Activated naive CD4-positive, alpha-beta T cell treated with anti-CD3 and anti-CD28 coated beads, Interleukin-2, amount 50 U/mL, for 72 hours (primary cell): ENCODE results near the gene CPNE6. TPM values are rescaled to one million over a fixed set of nuclear protein-coding genes. Genes with fewer than 3 reads are reported as not detected.

Source experiments
- ATAC-seq, 2 donors: fragments of 150-1000 bp; cut with Tn5 transposase; 2 replicates each; pipeline ENCODE4 v1.10.0; 2021; ENCODE audit warnings: mild to moderate bottlenecking in 2 of 2, moderate library complexity in 2 of 2
- DNase-seq, 2 donors: peaks; one replicate each; pipeline ENCODE4 v3.0.0; 2021 to 2022; ENCODE audit warnings: low spot score in 2 of 2
- H3K27ac Mint-ChIP-seq, 2 donors: one replicate each; pipeline ENCODE4 v1.8.0; 2022; ENCODE audit warnings: mild to moderate bottlenecking in 2 of 2, mixed read lengths in 2 of 2
- H3K36me3 Mint-ChIP-seq, 2 donors: one replicate each; pipeline ENCODE4 v1.8.0; 2022; ENCODE audit warnings: mixed read lengths in 2 of 2
- H3K9me3 Mint-ChIP-seq, 2 donors: one replicate each; pipeline ENCODE4 v1.8.0; 2022; ENCODE audit warnings: mixed read lengths in 2 of 2
- total RNA-seq, 2 donors: library from RNA; stranded (reverse); gene quantifications; one replicate each; pipeline ENCODE4 v1.2.3, GENCODE V29; 2022

The CPNE6 gene
- total RNA-seq, 2 donors from 2014 or later: 0.14 TPM; not detected in 1

DNA sequence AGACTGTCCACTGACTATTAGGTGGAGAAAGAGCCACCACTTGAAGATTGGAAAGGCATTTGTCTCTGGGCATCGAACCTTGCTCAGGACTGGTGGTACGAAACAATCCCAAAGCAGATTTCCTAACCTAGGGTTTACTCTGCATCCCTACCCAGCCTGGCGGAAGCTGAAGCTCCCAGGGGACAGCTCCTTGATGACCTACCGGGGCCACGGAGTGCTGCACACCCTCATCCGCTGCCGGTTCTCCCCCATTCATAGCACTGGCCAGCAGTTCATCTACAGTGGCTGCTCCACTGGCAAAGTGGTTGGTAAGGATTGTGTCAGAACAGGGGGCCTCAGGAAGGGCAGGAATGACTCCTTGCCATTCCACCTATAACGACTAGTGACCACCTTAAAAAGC lies 49.8 kb downstream of the CPNE6 start:
- ATAC-seq (no peak), DNase-seq (no peak)
- peaks cover 19 to 35% of the 10 kb centered on the region in 2 donors for H3K36me3 Mint-ChIP-seq
- no peak overlapping the region for H3K27ac Mint-ChIP-seq
- H3K9me3 Mint-ChIP-seq: no peaks in the 10 kb centered on the region

DNA sequence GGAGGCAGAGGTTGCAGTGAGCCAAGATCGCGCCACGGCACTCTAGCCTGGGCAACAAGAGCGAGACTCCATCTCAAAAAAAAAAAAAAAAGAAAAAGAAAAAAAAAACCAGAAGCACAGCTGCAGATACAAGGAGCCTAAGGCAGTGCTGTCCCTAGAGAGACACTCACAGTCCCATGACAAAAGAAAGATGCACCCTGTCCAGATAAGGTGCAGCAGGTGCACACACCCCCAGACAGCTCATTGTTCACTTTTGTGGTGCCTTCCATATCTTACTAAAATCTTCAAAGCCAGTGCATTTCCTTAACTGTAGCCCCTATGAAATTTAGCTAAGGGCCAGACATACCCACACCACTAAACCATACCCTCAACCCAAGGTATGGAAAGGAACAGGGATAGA lies 51.1 kb downstream of the CPNE6 start:
- Mint-ChIP-seq H3K27ac (no peak overlapping the region), H3K9me3 (no peaks in the 10 kb centered on the region), H3K36me3 (peaks cover 11 to 23% of the 10 kb centered on the region in 2 donors)
- DNase-seq (no peak), ATAC-seq (no peak)

GRCh38 chr14:24122898-24123297 lies 51.5 kb downstream of the CPNE6 start:
- ATAC-seq (peak in 1 of 2 donors; percentile 16), DNase-seq (no peak)
- H3K36me3 Mint-ChIP-seq: peaks cover 11 to 18% of the 10 kb centered on the region in 2 donors
- H3K27ac Mint-ChIP-seq: peak overlapping the region in 1 of 2 donors; percentile 73
- no peaks in the 10 kb centered on the region for H3K9me3 Mint-ChIP-seq

GRCh38 chr14:24123424-24124417 lies 52.4 kb downstream of the CPNE6 start:
- peak overlapping the region in 1 of 2 donors; percentile 50 for H3K27ac Mint-ChIP-seq
- peak in 1 of 2 donors; percentile 36 for ATAC-seq
- H3K36me3 Mint-ChIP-seq: peaks cover 6 to 10% of the 10 kb centered on the region in 2 donors

GRCh38 chr14:24126939-24127338 lies 55.6 kb downstream of the CPNE6 start:
- ATAC-seq (no peak), DNase-seq (no peak)
- H3K36me3 Mint-ChIP-seq: no peaks in the 10 kb centered on the region
- no peak overlapping the region for H3K27ac Mint-ChIP-seq
- H3K9me3 Mint-ChIP-seq: no peaks in the 10 kb centered on the region

More at GRCh38 chr14:24123424-24124417, 52.4 kb downstream of the CPNE6 start:
- H3K9me3 Mint-ChIP-seq: no peaks in the 10 kb centered on the region
- DNase-seq: no peak

GRCh38 chr14:24127673-24128072 lies 56.3 kb downstream of the CPNE6 start:
- H3K27ac Mint-ChIP-seq: no peak overlapping the region
- ATAC-seq: no peak

More at GRCh38 chr14:24127673-24128072, 56.3 kb downstream of the CPNE6 start:
- Mint-ChIP-seq H3K9me3 (no peaks in the 10 kb centered on the region), H3K36me3 (no peaks in the 10 kb centered on the region)
- no peak for DNase-seq

Other genes starting within 250 kb of the CPNE6 start
- 10 to 100 TPM; 14.8 to 17.6 TPM for gene DHRS4, start 117.8 kb upstream of the CPNE6 start, total RNA-seq
- gene DHRS4L2, start 82.6 kb upstream of the CPNE6 start, total RNA-seq: 10 to 100 TPM; 13.5 to 22.1 TPM
- 1 to 10 TPM; 2.1 to 6.7 TPM for gene CARMIL3, start 19.6 kb upstream of the CPNE6 start, total RNA-seq
- 10 to 100 TPM; 40.9 to 89.2 TPM for gene PCK2, start 22.7 kb downstream of the CPNE6 start, total RNA-seq
- gene DCAF11, start 43.2 kb downstream of the CPNE6 start, total RNA-seq: 100 to 1,000 TPM in 1 of 2 donors, 10 to 100 TPM in 1; 66.7 to 146 TPM
- 1 to 10 TPM; 2.9 to 4.8 TPM for gene NRL, start 43.4 kb downstream of the CPNE6 start, total RNA-seq
- 1 to 10 TPM in 1 of 2 donors, under 1 TPM in 1; 0.49 to 2.2 TPM for gene FITM1, start 59.1 kb downstream of the CPNE6 start, total RNA-seq
- gene PSME1, start 64.6 kb downstream of the CPNE6 start, total RNA-seq: 100 to 1,000 TPM; 355 to 401 TPM
- 10 to 100 TPM; 36.8 to 64.2 TPM for gene EMC9, start 70.0 kb downstream of the CPNE6 start, total RNA-seq
- gene PSME2, start 75.0 kb downstream of the CPNE6 start, total RNA-seq: 100 to 1,000 TPM; 452 to 507 TPM
- 10 to 100 TPM; 81.5 to 90.7 TPM for gene RNF31, start 75.9 kb downstream of the CPNE6 start, total RNA-seq
- 100 to 1,000 TPM; 183 to 227 TPM for gene IRF9, start 89.7 kb downstream of the CPNE6 start, total RNA-seq
- gene REC8, start 100.5 kb downstream of the CPNE6 start, total RNA-seq: 10 to 100 TPM; 36.4 to 48.7 TPM
- gene IPO4, start 117.3 kb downstream of the CPNE6 start, total RNA-seq: 10 to 100 TPM; 37.5 to 67.6 TPM
- gene TM9SF1, start 123.9 kb downstream of the CPNE6 start, total RNA-seq: 10 to 100 TPM; 24.6 to 29.3 TPM
- gene TSSK4, start 134.1 kb downstream of the CPNE6 start, total RNA-seq: under 1 TPM; 0.27 to 0.41 TPM
- gene CHMP4A, start 141.9 kb downstream of the CPNE6 start, total RNA-seq: 10 to 100 TPM; 69.2 to 74.2 TPM
- gene MDP1, start 144.5 kb downstream of the CPNE6 start, total RNA-seq: 1 to 10 TPM; 5.5 to 7.4 TPM
- gene NEDD8, start 160.8 kb downstream of the CPNE6 start, total RNA-seq: 100 to 1,000 TPM; 172 to 210 TPM
- 100 to 1,000 TPM in 1 of 2 donors, 10 to 100 TPM in 1; 62.6 to 106 TPM for gene GMPR2, start 161.4 kb downstream of the CPNE6 start, total RNA-seq
- 100 to 1,000 TPM in 1 of 2 donors, 10 to 100 TPM in 1; 80.0 to 101 TPM for gene TINF2, start 171.1 kb downstream of the CPNE6 start, total RNA-seq
- 10 to 100 TPM in 1 of 2 donors, 1 to 10 TPM in 1; 7.9 to 31.6 TPM for gene TGM1, start 191.6 kb downstream of the CPNE6 start, total RNA-seq
- 10 to 100 TPM; 58.6 to 67.0 TPM for gene RABGGTA, start 200.0 kb downstream of the CPNE6 start, total RNA-seq
- 10 to 100 TPM; 13.3 to 17.7 TPM for gene DHRS1, start 228.2 kb downstream of the CPNE6 start, total RNA-seq
- gene NOP9, start 228.3 kb downstream of the CPNE6 start, total RNA-seq: 10 to 100 TPM; 30.5 TPM
- 10 to 100 TPM in 1 of 2 donors, 1 to 10 TPM in 1; 6.9 to 17.0 TPM for gene CIDEB, start 236.4 kb downstream of the CPNE6 start, total RNA-seq
- gene LTB4R2, start 238.6 kb downstream of the CPNE6 start, total RNA-seq: 10 to 100 TPM; 13.7 to 16.2 TPM
- gene LTB4R, start 239.9 kb downstream of the CPNE6 start, total RNA-seq: 10 to 100 TPM; 14.0 to 15.8 TPM